ENCODE results near the gene NUB1.

- TF ChIP-seq CTCF (IDR thresholded peaks at IDR 0.05) (no peak), EZH2phosphoT487 (IDR thresholded peaks at IDR 0.05) (no peak), EZH2 (IDR thresholded peaks at IDR 0.05) (no peak)
Measured at GRCh38 chr7:151412318-151412717, 70.7 kb downstream of the NUB1 start.
